ENCODE results near the gene PCDHB15.
"Not testable (repeated sequence)": the region's sequence is repeated elsewhere in the genome, so short reads cannot be mapped to it uniquely, and the experiment has no call there.

Gene PCDHB15

GRCh38 chr5:141245250-141245717 is at the start of gene PCDHB15:
Gene PCDHB15, plus strand, starts transcription at chr5:141245395. Its CDS starts 184 bp downstream, at chr5:141245579.
- peak; percentile 21 for DNase-seq

- DNase-seq, result no peak
Observed at GRCh38 chr5:141196363-141196762, 48.8 kb upstream of the PCDHB15 start.

GRCh38 chr5:141199359-141200235 is 45.6 kb upstream of the PCDHB15 start, which contains the start of gene PCDHB11:
Gene PCDHB11, plus strand, starts transcription at chr5:141199627. Its CDS starts 148 bp downstream, at chr5:141199775.
- DNase-seq, result no peak

- DNase-seq, result not testable (repeated sequence)
Observed at GRCh38 chr5:141201126-141201525, 44.1 kb upstream of the PCDHB15 start.

- DNase-seq, result not testable (repeated sequence)
Observed at GRCh38 chr5:141201646-141202045, 43.5 kb upstream of the PCDHB15 start.

- DNase-seq, result no peak
Observed at GRCh38 chr5:141208478-141208877, 36.7 kb upstream of the PCDHB15 start, which contains the start of gene PCDHB12. Gene PCDHB12, plus strand, starts transcription at chr5:141208719. Its CDS starts 189 bp downstream, at chr5:141208908.

- not testable (repeated sequence) for DNase-seq
Observed at GRCh38 chr5:141210281-141210680, 34.9 kb upstream of the PCDHB15 start.

GRCh38 chr5:141210849-141211248 is 34.3 kb upstream of the PCDHB15 start:
- not testable (repeated sequence) for DNase-seq

GRCh38 chr5:141213656-141214339 is 31.4 kb upstream of the PCDHB15 start, which contains the start of gene PCDHB13:
Gene PCDHB13, plus strand, starts transcription at chr5:141213919. Its CDS starts 205 bp downstream, at chr5:141214124.
- peak; percentile 17 for DNase-seq

GRCh38 chr5:141214583-141214982 is 30.6 kb upstream of the PCDHB15 start:
- not testable (repeated sequence) for DNase-seq

- not testable (repeated sequence) for DNase-seq
Observed at GRCh38 chr5:141215504-141215903, 29.7 kb upstream of the PCDHB15 start.

- not testable (repeated sequence) for DNase-seq
Observed at GRCh38 chr5:141216035-141216434, 29.2 kb upstream of the PCDHB15 start.

- no peak for DNase-seq
Observed at GRCh38 chr5:141223112-141223783, 21.9 kb upstream of the PCDHB15 start, which contains the start of gene PCDHB14. Gene PCDHB14, plus strand, starts transcription at chr5:141223343. Its CDS starts 163 bp downstream, at chr5:141223506.

- DNase-seq, result not testable (repeated sequence)
Observed at GRCh38 chr5:141224844-141225243, 20.4 kb upstream of the PCDHB15 start.

GRCh38 chr5:141225421-141225820 is 19.8 kb upstream of the PCDHB15 start:
- not testable (repeated sequence) for DNase-seq

- DNase-seq, result no peak
Observed at GRCh38 chr5:141234109-141234667, 11.0 kb upstream of the PCDHB15 start.

GRCh38 chr5:141235922-141236321 is 9.3 kb upstream of the PCDHB15 start:
- DNase-seq, result not testable (repeated sequence)

GRCh38 chr5:141236516-141237313 is 8.5 kb upstream of the PCDHB15 start:
- no peak for DNase-seq

- no peak for DNase-seq
Observed at GRCh38 chr5:141241496-141241895, 3.7 kb upstream of the PCDHB15 start.

- DNase-seq, result not testable (repeated sequence)
Observed at GRCh38 chr5:141246971-141247370, 1.8 kb downstream of the PCDHB15 start.

GRCh38 chr5:141247434-141247833 is 2.2 kb downstream of the PCDHB15 start:
- not testable (repeated sequence) for DNase-seq

Data from activated naive CD4-positive, alpha-beta T cell treated with Interleukin-2 at 50 U/mL for 16 hours (primary cell).